Germinal center (tissue), 1 donor: ENCODE measurements around the gene PTEN.
"Not testable (repeated sequence)": the region's sequence is repeated elsewhere in the genome, so short reads cannot be mapped to it uniquely, and the experiment has no call there.

Source experiments
- DNase-seq: peaks from one replicate; pipeline ENCODE4 v3.0.0; 2012; ENCODE audit warnings: mixed read lengths, low spot score

Gene PTEN

GRCh38 chr10:87869773-87870551, 6.5 kb downstream of the PTEN start:
- DNase-seq: no peak

DNA sequence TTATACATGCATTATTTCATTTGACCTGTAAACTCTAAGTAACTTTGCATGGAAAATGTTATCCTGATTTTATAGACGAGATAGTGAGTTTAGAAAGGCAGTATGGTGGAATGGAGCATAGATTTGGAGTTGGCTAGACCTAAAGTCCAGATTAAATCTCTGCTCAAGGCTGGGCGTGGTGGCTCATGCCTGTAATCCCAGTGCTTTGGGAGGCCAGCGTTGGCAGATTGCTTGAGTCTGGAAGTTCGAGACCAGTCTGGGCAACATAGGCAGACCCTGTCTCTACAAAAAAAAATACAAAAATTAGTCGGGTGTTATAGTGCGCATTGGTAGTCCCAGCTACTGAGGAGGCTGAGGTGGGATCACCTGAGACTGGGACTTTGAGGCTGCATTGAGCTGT, 9.4 kb downstream of the PTEN start:
- DNase-seq: no peak

DNA sequence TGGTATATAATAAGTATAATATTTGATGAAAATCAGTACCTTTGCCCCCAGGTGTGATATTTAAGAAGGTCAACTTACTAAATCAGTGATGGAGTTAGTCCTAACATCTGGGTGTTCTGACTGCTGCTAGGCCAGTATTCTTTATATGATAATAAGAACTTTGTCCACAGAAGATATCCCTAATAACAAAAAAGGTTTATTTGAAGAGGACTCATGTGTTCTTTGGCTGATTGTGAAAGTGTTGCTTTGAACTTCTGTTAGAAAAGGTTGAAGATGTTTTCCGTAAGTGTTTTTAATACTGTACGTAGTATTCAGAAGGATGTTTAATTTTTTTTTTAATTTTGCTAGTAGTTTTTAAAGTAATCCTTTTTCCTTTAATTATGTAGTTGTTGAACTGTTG, 10.2 kb downstream of the PTEN start:
- DNase-seq: no peak

- no peak for DNase-seq
Measured at GRCh38 chr10:87875929-87876571, 12.6 kb downstream of the PTEN start.

DNA sequence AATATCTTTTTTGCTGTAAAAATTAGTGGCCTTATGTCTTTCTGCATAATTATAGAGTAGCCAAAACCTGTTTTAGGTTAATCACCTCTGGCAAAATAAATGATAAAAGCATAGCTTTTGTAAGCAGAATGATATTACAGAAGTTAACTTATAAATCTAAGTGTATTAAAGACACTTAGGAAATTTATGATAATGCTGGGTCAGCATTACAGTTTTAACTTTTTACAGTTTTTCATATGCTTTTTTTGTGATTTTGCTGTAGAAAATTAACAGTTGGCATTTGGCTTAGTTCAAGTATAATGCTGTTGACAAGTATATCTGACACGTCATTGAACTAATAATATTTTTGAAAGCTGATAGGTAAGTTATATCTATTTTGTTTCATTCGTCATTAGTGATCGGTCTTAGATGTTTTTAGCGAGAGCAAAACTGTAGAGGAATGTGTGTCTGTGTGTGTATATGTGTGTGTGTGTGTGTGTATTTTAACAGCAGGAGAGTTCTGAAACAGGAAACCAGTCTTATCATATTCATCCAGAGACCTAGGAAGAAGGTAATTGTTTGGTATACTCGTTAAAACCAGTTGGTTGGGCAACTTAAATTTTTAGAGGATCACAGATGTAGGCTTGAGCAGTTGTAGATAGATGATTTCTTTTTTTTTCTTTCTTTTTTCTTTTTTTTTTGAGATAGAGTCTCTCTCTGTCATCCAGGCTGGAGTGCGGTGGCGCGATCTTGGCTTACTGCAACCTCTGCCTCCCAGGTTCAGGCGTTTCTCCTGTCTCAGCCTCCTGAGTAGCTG, 15.4 kb downstream of the PTEN start:
- DNase-seq: no peak

DNA sequence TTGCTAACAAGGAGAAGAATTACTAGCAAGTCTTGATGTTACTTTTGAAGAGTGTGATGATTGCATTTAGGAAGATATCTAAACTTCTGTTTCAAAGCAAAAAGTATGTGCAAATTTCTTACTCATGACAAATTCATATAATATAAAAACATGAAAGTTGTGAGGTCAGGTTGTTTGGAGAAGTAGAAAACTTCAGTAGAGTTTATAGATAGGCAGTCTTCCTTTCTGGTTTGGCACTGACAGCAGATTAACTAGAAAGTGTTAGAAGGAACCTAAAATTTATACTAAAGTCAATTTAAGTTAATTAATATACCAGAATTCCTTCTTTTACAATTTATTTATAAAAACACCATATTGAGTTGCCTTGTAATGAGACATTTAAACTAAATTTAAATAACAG, 16.9 kb downstream of the PTEN start:
- no peak for DNase-seq

GRCh38 chr10:87881373-87882059, 18.1 kb downstream of the PTEN start:
- DNase-seq: not testable (repeated sequence)

- no peak for DNase-seq
Measured at GRCh38 chr10:87882555-87883294, 19.3 kb downstream of the PTEN start.

DNA sequence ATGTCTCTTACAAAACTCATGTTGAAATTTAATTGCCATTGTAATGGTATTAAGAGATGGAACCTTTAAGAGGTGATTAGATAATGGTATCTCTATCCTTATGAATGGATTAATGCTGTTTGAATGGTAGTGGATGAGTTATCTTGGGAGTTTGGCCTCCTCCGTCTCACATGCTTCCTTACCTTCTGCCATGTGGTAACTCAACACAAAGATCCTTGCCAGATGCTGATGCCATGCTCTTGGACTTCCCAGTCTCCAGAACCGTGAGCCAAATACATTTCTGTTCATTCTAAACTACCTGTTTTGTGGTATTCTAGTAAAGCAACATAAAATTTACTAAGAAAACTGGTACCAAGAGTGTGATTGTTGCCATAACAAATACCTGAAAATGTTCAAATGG, 23.2 kb downstream of the PTEN start:
- no peak for DNase-seq

DNA sequence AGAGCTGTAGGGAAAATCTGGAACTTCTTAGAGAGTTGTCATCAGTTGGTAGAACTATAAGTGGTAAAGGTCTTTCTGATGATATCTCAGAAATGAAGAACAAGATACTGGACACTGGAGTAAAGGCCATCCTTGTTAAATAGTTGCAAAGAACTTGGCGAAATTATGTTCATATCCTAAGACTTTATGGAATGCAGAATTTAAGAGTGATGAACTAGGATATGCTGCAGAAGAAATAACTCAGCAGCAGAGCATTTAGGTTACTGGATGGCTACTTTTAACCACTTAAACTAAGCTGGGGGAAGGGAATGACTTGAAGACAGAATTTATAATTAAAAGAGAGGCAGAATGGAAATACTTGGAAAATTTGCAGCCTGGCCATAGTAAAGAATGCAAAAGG, 23.7 kb downstream of the PTEN start:
- DNase-seq: no peak

DNA sequence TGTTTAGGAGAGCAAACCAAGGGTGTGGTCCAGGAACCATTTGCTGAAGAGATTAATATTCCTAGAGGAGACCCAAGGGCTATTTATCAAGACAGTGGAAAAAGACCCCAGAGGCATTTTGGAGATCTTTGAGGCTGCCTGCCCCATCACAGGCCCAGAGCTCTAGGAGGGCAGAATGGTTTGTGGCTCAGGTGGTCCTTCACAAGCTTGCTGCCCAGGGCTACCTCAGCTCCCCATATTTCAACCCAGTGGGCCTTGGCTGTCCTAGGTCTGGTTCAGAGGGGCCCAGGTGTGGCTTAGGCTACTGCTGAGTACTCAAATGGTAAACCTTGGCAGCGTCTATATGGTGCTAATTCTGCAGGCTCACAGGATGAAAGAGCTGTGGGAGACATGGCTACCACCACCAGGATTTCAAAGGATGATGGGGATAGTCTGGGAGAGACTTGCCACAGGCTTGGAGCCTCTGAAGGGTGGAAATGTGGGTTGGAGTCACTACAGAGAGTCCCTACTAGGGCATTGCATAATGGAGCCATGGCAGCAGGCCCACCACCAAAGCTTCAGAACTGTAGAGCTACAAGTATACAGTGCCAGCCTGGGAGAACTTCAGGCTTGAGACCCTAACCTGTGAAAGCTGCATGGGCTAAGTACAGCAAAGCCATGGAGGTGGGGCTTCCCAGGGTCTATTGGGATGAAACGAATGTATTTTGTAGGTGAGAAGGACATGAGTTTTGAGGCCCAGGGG, 24.3 kb downstream of the PTEN start:
- no peak for DNase-seq

GRCh38 chr10:87895430-87895829, 32.0 kb downstream of the PTEN start:
- DNase-seq: no peak

- DNase-seq: no peak
Measured at GRCh38 chr10:87896216-87896615, 32.8 kb downstream of the PTEN start.

- not testable (repeated sequence) for DNase-seq
Measured at GRCh38 chr10:87897957-87898356, 34.5 kb downstream of the PTEN start.

- not testable (repeated sequence) for DNase-seq
Measured at GRCh38 chr10:87903396-87903795, 40.0 kb downstream of the PTEN start.

- no peak for DNase-seq
Measured at GRCh38 chr10:87913156-87913921, 49.9 kb downstream of the PTEN start.

DNA sequence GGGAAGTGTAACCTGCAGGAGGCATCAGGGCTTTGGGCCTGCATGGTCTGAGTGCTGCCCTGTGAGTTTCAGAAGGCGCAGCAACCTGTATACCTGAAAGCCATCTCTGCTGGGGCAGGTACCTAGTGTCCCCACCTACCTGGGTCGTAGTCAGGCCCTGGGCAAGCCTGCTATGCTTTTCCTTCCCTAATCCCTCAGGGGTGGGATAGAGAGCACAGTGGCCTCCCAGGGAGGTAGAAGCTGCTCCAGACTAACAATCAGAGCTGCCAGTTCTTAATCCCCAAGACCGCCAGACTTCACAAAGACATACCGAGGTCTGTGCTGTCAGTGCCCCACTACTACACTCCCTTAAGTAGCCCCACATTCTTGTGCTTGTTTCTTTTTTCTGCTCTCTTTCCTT, 52.0 kb downstream of the PTEN start:
- DNase-seq: no peak

- no peak for DNase-seq
Measured at GRCh38 chr10:87915989-87916388, 52.6 kb downstream of the PTEN start.

DNA sequence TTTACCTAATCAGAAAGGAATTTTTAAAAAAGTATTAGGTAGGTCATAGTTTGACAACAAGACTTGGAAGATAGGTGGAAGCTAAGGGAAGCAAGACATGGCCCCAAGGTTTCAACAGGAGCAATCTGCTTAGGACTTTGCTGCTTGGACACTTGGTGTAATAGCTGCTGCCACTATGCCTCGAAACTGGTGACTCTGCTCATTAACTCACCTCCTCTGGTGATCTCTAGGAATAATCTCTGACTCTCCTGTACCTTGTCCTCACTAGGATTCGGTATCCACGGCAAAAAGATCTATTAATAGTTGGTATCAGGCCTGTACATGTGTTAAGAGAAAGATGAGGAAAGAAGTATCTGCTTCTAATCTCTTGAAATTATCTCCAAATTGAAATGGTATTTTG, 53.1 kb downstream of the PTEN start:
- DNase-seq: no peak

DNA sequence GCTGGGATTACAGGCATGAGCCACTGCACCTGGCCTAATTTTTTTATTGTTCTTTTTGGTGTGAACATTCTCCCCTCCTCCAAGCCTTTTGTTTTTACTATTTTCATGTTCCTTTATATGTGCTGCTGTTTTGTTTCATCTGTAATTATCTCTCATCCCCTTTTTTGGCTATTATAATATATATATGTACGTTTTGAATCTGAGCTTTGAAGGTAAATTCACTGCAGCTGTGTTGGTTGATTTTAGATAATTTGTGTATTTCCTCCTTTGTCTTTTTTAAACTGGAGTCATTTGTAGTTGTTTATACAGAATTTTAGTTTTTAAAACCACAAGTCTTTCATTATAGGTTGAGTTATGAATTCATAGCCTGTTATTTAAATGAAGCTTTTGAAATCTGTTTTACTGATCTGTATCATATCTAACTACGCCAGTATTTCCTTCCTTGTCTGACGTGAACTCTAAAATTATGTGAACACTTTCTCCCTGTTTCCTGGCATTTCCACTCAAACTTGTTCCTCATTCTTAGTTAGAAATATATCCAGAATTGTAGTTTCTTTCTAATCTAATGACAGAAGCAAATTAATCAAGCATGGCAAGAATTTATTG, 54.9 kb downstream of the PTEN start:
- no peak for DNase-seq
